GM12878 (cell line): ENCODE data around the gene ESPL1. TPM values are rescaled to one million over a fixed set of nuclear protein-coding genes. Genes with fewer than 3 reads are reported as not detected.

Source experiments
- ATAC-seq: fragments of 200-7000 bp; cut with Tn5 transposase; 3 replicates; pipeline ENCODE4 v1.9.1; 2020; ENCODE audit warnings: mild to moderate bottlenecking, moderate library complexity
- BruUV-seq: library from RNA; stranded (reverse); fragments of 400-500 nt; replicated peaks from 2 replicates; lab custom pipeline; 2021; lab: Mats Ljungman, UMichigan
- CTCF ChIA-PET: fragments of 300-600 bp; sonication (Branson Sonifier 250); formaldehyde crosslinking; extraction: SDS; loops from one replicate; lab custom pipeline; 2021; ENCODE audit warnings: inconsistent platforms; lab: Yijun Ruan, JAX
- POLR2A ChIA-PET: fragments of 350-600 bp; formaldehyde crosslinking; extraction: SDS; loops from one replicate; lab custom pipeline; 2021; ENCODE audit warnings: inconsistent platforms; lab: Charles Lee
- RAD21 ChIA-PET: fragments of 300-600 bp; sonication (Branson Sonifier 250); formaldehyde crosslinking; loops from one replicate; lab custom pipeline; 2023; ENCODE audit warnings: antibody characterized with exemption; ENCODE audit not compliant: unreplicated experiment; lab: Charles Lee
- SMC1A ChIA-PET: fragments of 300-600 bp; sonication (Branson Sonifier 250); formaldehyde crosslinking; loops from one replicate; lab custom pipeline; 2023; ENCODE audit not compliant: unreplicated experiment, uncharacterized antibody; lab: Charles Lee
- DNase-seq: peaks from one replicate; pipeline ENCODE4 v3.0.0-alpha.2; 2011; ENCODE audit warnings: low read depth, low spot score
- FAIRE-seq: peaks from 3 replicates; lab custom pipeline; 2011; peaks lifted over from hg19 to GRCh38; lab: Jason Lieb, UNC
- H2AFZ ChIP-seq: 2 replicates; pipeline ENCODE4 v1.6.0; 2011; ENCODE audit warnings: low read depth, low read length, control low read depth; ENCODE audit not compliant: control insufficient read depth
- H3K27ac ChIP-seq: 2 replicates; pipeline ENCODE4 v1.5.1; 2011; ENCODE audit warnings: control low read depth; ENCODE audit not compliant: control insufficient read depth, insufficient read depth
- H3K27me3 ChIP-seq, 2 experiments: replicated peaks in 1 of 2; 2 replicates each; pipeline versions ENCODE4 v1.6.0 to v1.6.1; 2011; ENCODE audit warnings: low read length in 1 of 2; ENCODE audit not compliant: control insufficient read depth in 2 of 2, insufficient read depth in 2 of 2
- H3K36me3 ChIP-seq, 2 experiments: 2 replicates each; pipeline ENCODE4 v1.5.1; 2011; ENCODE audit warnings: low read length in 1 of 2; ENCODE audit not compliant: control insufficient read depth in 2 of 2, insufficient read depth in 2 of 2
- H3K4me1 ChIP-seq: 2 replicates; pipeline ENCODE4 v1.6.1; 2011; ENCODE audit warnings: mild to moderate bottlenecking, low read length, moderate library complexity, mixed read lengths; ENCODE audit not compliant: control insufficient read depth, insufficient read depth
- H3K4me2 ChIP-seq: 2 replicates; pipeline ENCODE4 v1.6.0; 2011; ENCODE audit warnings: control low read depth; ENCODE audit not compliant: control insufficient read depth, insufficient read depth
- H3K4me3 ChIP-seq: fragments of 200-600 bp; sonication (generic); 2 replicates; pipeline ENCODE4 v1.5.1; 2016
- H3K79me2 ChIP-seq: 2 replicates; pipeline ENCODE4 v1.6.0; 2011; ENCODE audit warnings: low read length; ENCODE audit not compliant: control insufficient read depth, insufficient read depth
- H3K9ac ChIP-seq: 2 replicates; pipeline ENCODE4 v1.8.0; 2011; ENCODE audit warnings: low read length, control low read depth, mixed read lengths; ENCODE audit not compliant: control insufficient read depth, insufficient read depth
- H3K9me3 ChIP-seq: replicated peaks from 3 replicates; pipeline ENCODE4 v1.5.1; 2011; ENCODE audit warnings: mild to moderate bottlenecking, low read length; ENCODE audit not compliant: control insufficient read depth, insufficient read depth
- H4K20me1 ChIP-seq: 2 replicates; pipeline ENCODE4 v1.6.0; 2011; ENCODE audit not compliant: control insufficient read depth, insufficient read depth
- BACH1 ChIP-seq: fragments of 450-650 bp; IDR thresholded peaks from 2 replicates; pipeline ENCODE4 v1.6.1; 2017; ENCODE audit warnings: mild to moderate bottlenecking, borderline replicate concordance
- BMI1 ChIP-seq: fragments of 450-650 bp; IDR thresholded peaks from 2 replicates; pipeline ENCODE4 v1.6.1; 2016; ENCODE audit warnings: mild to moderate bottlenecking, moderate library complexity, borderline replicate concordance
- ELK1 ChIP-seq: IDR thresholded peaks from 2 replicates; pipeline ENCODE4 v1.6.1; 2012; ENCODE audit warnings: low read depth, low read length, improper control_type of control experiment
- ESRRA ChIP-seq: IDR thresholded peaks from 2 replicates; pipeline ENCODE4 v1.6.1; 2012; ENCODE audit warnings: mild to moderate bottlenecking, low read length, improper control_type of control experiment
- MXI1 ChIP-seq: fragments of 150-350 bp; IDR thresholded peaks from 2 replicates; pipeline ENCODE4 v1.6.1; 2011; ENCODE audit warnings: low read depth, mild to moderate bottlenecking, inconsistent platforms, low read length, improper control_type of control experiment
- NFIC ChIP-seq: IDR thresholded peaks from 2 replicates; pipeline ENCODE4 v1.6.1; 2012; ENCODE audit warnings: low read depth, mild to moderate bottlenecking, inconsistent platforms, low read length, moderate library complexity
- NR2C1 ChIP-seq: fragments of 450-650 bp; IDR thresholded peaks from 2 replicates; pipeline ENCODE4 v1.6.1; 2017; ENCODE audit warnings: antibody characterized with exemption, mild to moderate bottlenecking, moderate library complexity
- PAX5 ChIP-seq: IDR thresholded peaks from 2 replicates; pipeline ENCODE4 v1.6.1; 2011; ENCODE audit warnings: low read depth, low read length, borderline replicate concordance
- POLR2A ChIP-seq: IDR thresholded peaks from 2 replicates; pipeline ENCODE4 v1.6.1; 2011; ENCODE audit warnings: low read depth, mild to moderate bottlenecking, low read length
- RB1 ChIP-seq: fragments of 450-650 bp; formaldehyde crosslinking; IDR thresholded peaks from 2 replicates; pipeline ENCODE4 v1.6.1; 2017; ENCODE audit warnings: mild to moderate bottlenecking, borderline replicate concordance
- RCOR1 ChIP-seq: conservative IDR thresholded peaks from 2 replicates; pipeline ENCODE4 v1.6.1; 2012; ENCODE audit warnings: low read depth, low read length, improper control_type of control experiment
- RELA ChIP-seq: fragments of 450-650 bp; IDR thresholded peaks from 2 replicates; pipeline ENCODE4 v1.8.0; 2014; ENCODE audit warnings: borderline replicate concordance; ENCODE audit not compliant: partially characterized antibody
- SIN3A ChIP-seq: IDR thresholded peaks from 2 replicates; pipeline ENCODE4 v1.6.1; 2012; ENCODE audit warnings: low read depth, low read length, improper control_type of control experiment
- SMC3 ChIP-seq: IDR thresholded peaks from 2 replicates; pipeline ENCODE4 v1.6.1; 2011; ENCODE audit warnings: low read length, improper control_type of control experiment, borderline replicate concordance
- SP1 ChIP-seq: IDR thresholded peaks from one replicate; pipeline ENCODE4 v1.6.1; 2011; ENCODE audit warnings: low read depth, low read length
- STAT1 ChIP-seq: fragments of 450-650 bp; conservative IDR thresholded peaks from 2 replicates; pipeline ENCODE4 v1.6.1; 2014; ENCODE audit warnings: antibody characterized with exemption, mild to moderate bottlenecking
- TBL1XR1 ChIP-seq: IDR thresholded peaks from 2 replicates; pipeline ENCODE4 v1.6.1; 2012; ENCODE audit warnings: low read depth, low read length, improper control_type of control experiment
- TCF12 ChIP-seq: IDR thresholded peaks from 2 replicates; pipeline ENCODE4 v1.6.1; 2011; ENCODE audit warnings: low read depth, mild to moderate bottlenecking, low read length
- YBX1 ChIP-seq: fragments of 450-650 bp; IDR thresholded peaks from 2 replicates; pipeline ENCODE4 v1.6.1; 2016; ENCODE audit warnings: antibody characterized with exemption
- YY1 ChIP-seq: IDR thresholded peaks from 2 replicates; pipeline ENCODE4 v1.6.1; 2011; ENCODE audit warnings: low read depth, mild to moderate bottlenecking, low read length
- WGBS: methylation state at CpG from one replicate; pipeline ENCODE4 v1.1.6; 2016; ENCODE audit warnings: low lambda C conversion rate; ENCODE audit not compliant: insufficient replicate concordance, insufficient coverage; ENCODE audit errors: missing lambda C conversion rate; 5-methylcytosine and 5-hydroxymethylcytosine counted together
- in situ Hi-C: fragments of 300-500 bp; cut with MboI; formaldehyde crosslinking; loops from 9 replicates; pipeline ENCODE4 v1.14.3; 2018; ENCODE audit warnings: mixed read lengths
- intact Hi-C: fragments of 100-400 bp; cut with micrococcal nuclease; formaldehyde crosslinking; loops from one replicate; pipeline ENCODE4 v1.14.2; 2022; ENCODE audit not compliant: unreplicated experiment
- polyA plus RNA-seq, 11 experiments: library from polyadenylated mRNA; depleted of rRNA in 4 of 11; unstranded in 6 of 11; stranded (reverse) in 5 of 11; fragments of >200 nt; fragmentation: Nextera tagmentation in 4 of 11; fragmentation: Illumina TruSeq in 1 of 11; extraction: Ambion mirVana in 4 of 11; extraction: Trizol in 1 of 11; gene quantifications; 1 replicate in 1 of 11; 2 replicates in 10 of 11; pipeline versions ENCODE4 v1.2.1 to v1.2.3, GENCODE V29; 2011 to 2016; ENCODE audit warnings: inconsistent platforms in 2 of 11, missing spikeins in 2 of 11, low read depth in 1 of 11
- total RNA-seq, 4 experiments: library from RNA; depleted of rRNA in 3 of 4; stranded (reverse); fragments of >200 nt in 3 of 4; fragmentation: Illumina TruSeq in 1 of 4; extraction: Trizol in 1 of 4; gene quantifications; 2 replicates each; pipeline versions ENCODE4 v1.2.1 to v1.2.3, GENCODE V29; 2013 to 2021
- TF ChIP-seq, protein P1 (sequence below): IDR thresholded peaks from 2 replicates; pipeline ENCODE4 v1.6.1; 2012; ENCODE audit warnings: low read length, inconsistent platforms

The ESPL1 gene
- total and polyA plus RNA-seq, 10 of the 15 experiments (the other 5 are each of a cell fraction or from before 2014, with no cell fraction given) = 2.1 to 61.9 (median 21.2) TPM

GRCh38 chr12:53324779-53325510, 56.8 kb downstream of the ESPL1 start:
- POLR2A ChIA-PET = interaction anchor here (0.9 to 5.0 kb wide), 7 partner anchors 20 to 145 kb away, joined by 3 to 41 read pairs (median 6); partner anchors contain the start of genes CSAD, PFDN5 and ZNF740
- TF ChIP-seq RELA (peak; percentile 39), BMI1 (no peak), SIN3A (peak; percentile 55), BACH1 (peak; percentile 37; the same call in 1 of the 2 replicates), MXI1 (peak; percentile 58; the same call in 1 of the 2 replicates), ELK1 (no peak; the same call in 1 of the 2 replicates), RCOR1 (0 out of 2 replicates have a peak, but pooled peaks have one; percentile 63), TCF12 (peak; percentile 45; the same call in 1 of the 2 replicates), ESRRA (0 out of 2 replicates have a peak, but pooled peaks have one; percentile 52), RB1 (peak; percentile 97; the same call in 1 of the 2 replicates), POLR2A (peak; percentile 68; the same call in 1 of the 2 replicates), PAX5 (peak; percentile 100), SMC3 (peak; percentile 76), TBL1XR1 (peak; percentile 70; the same call in 1 of the 2 replicates), YY1 (peak; percentile 54; the same call in 1 of the 2 replicates), NFIC (no peak), YBX1 (no peak), NR2C1 (peak; percentile 46; the same call in 1 of the 2 replicates), SP1 (peak; percentile 16), STAT1 (0 out of 2 replicates have a peak, but pooled peaks have one; percentile 7)
- TF ChIP-seq, protein P1, sequence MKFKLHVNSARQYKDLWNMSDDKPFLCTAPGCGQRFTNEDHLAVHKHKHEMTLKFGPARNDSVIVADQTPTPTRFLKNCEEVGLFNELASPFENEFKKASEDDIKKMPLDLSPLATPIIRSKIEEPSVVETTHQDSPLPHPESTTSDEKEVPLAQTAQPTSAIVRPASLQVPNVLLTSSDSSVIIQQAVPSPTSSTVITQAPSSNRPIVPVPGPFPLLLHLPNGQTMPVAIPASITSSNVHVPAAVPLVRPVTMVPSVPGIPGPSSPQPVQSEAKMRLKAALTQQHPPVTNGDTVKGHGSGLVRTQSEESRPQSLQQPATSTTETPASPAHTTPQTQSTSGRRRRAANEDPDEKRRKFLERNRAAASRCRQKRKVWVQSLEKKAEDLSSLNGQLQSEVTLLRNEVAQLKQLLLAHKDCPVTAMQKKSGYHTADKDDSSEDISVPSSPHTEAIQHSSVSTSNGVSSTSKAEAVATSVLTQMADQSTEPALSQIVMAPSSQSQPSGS = no peak

More at GRCh38 chr12:53324779-53325510, 56.8 kb downstream of the ESPL1 start:
- no peak for FAIRE-seq
- peak; percentile 85 for ATAC-seq
- RAD21 ChIA-PET = interaction anchor here (0.7 to 6.3 kb wide), 14 partner anchors 11 to 259 kb away, joined by 3 to 118 read pairs (median 8); partner anchors contain the start of genes MYG1 and TARBP2
- Histone ChIP-seq H3K36me3 (no peaks in the 10 kb centered on the region), H3K79me2 (peaks cover 9% of the 10 kb centered on the region), H3K27me3 (peaks cover 0 to 1% of the 10 kb centered on the region in 2 experiments; a peak in 2 of 4 replicates), H3K9me3 (no peaks in the 10 kb centered on the region), H3K9ac (peak overlapping the region; percentile 80), H2AFZ (peak overlapping the region; percentile 80), H4K20me1 (no peaks in the 10 kb centered on the region), H3K27ac (peak overlapping the region; percentile 87), H3K4me3 (peak overlapping the region; percentile 93), H3K4me1 (peaks cover 24% of the 10 kb centered on the region), H3K4me2 (peak overlapping the region; percentile 94)
- CTCF ChIA-PET = interaction anchor here (0.6 to 15.1 kb wide), 20 partner anchors 8 to 184 kb away, joined by 3 to 240 read pairs (median 5); partner anchors contain the start of genes AMHR2, ESPL1, MYG1 and PFDN5
- in situ Hi-C loops (no loop called here), intact Hi-C loops (loop anchor here (1.0 to 2.0 kb wide), 2 partner anchors 20 to 184 kb away; no protein-coding TSS in a partner anchor)
- SMC1A ChIA-PET = interaction anchor here (0.5 to 9.8 kb wide), 21 partner anchors 11 to 183 kb away, joined by 3 to 123 read pairs (median 4); partner anchors contain the start of genes MYG1, SP1 and TARBP2
- WGBS = under 1% methylated on average over 61 of the region's 69 CpGs
- TSS peak; percentile 76 for BruUV-seq
- peak; percentile 52 for DNase-seq
